OCI-M2 (cell line): ENCODE data around the gene PHLPP1.
"Not testable (repeated sequence)": the region's sequence is repeated elsewhere in the genome, so short reads cannot be mapped to it uniquely, and the experiment has no call there.

ENCODE experiments used
- DNase-seq: peaks from one replicate; lab custom pipeline; 2025; ENCODE audit not compliant: unreplicated experiment; lab: John Stamatoyannopoulos, UW

PHLPP1 gene

DNA sequence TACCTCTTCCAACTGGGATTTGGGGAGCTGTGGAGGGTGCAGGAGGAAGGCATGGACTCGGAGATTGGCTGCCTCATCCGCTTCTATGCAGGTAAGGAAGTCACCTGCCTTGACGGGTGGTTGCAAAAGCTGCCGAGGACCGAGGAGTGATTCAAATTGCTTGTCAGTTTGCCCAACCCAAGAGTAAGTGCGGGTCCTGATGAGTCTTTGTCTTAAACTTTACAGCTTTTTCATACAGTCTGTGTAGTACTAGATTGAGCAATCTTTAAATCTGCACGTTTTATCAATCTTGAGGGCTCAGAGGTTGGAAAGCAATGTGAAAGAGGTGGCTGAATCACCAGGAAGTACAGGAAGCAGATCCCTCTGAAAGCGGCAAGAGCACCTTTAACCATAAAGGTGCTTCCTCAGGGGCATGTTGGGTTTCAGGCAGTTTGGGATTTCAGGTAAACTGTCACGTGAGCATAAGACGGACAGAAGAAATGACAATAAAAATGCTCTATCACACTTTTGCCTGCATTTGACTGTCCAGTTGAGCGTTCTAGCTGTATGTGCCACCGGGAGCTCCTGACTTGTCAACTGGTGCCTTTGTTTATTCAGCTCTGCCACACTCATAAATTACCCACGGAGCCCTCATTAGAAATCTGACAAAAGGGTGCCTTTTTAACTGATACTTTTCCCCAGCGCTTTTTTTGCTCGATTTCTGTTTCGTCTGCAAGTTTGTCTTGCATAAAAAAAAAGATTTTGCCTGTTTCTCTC lies 2.0 kb downstream of the PHLPP1 start:
- DNase-seq, result no peak

DNA sequence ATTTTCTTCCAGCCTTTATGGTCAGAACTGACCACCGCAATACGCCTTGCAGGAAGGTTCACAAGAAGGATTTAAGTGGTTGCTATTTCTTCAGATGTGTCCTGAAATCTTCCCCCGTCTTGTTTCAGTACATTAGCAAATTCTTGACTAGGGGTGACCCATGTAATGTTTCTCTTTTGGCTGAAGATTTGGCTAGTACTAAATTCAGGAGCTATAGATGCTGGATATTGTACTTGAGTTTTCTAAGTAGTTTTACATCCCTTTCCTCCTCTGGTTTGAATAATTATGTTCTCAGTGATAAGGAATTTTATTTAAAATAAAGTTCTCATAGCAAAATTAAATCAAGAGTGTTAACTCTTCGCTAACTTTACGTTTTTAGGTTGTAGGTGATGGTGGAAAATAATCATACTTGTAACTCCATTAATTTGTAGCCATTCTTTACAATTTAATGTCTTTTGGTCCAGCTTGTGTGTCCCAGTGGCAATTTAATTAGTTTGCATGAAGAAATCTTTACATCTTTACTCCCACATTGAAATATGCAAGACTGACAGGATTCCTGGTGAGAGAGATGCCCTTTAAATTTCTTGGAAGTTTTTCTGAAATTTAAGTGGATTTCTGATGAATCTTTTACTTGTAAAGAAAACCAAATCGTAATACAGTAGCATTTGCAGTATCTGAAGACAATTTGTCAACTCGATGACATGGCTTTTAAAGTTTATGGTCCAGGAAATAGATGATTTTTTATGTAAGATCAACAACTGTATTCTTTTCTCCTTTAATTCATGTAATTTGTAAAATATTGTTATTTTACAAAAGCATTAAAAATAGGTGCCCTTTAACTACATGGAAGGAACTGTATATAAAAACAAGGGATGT lies 2.8 kb downstream of the PHLPP1 start:
- DNase-seq, result no peak

DNA sequence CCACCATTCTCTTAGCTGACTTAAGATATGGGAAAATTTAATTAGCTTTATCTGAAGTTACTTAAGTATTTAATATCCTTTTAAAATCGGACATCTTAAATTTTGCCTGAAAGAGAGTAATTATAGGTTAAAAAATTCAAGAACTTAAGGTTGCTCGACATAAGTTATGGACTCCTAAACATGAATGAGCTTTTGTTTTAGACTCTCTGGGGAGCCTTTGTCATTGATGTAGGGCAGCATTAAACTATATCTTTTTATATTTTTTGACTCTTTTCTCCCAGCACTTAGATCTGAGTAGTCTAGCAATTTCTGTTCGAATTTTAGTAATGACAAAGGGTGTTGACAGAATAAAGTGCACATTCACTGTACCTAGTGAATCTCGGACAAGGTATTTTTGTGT lies 4.7 kb downstream of the PHLPP1 start:
- no peak for DNase-seq

DNA sequence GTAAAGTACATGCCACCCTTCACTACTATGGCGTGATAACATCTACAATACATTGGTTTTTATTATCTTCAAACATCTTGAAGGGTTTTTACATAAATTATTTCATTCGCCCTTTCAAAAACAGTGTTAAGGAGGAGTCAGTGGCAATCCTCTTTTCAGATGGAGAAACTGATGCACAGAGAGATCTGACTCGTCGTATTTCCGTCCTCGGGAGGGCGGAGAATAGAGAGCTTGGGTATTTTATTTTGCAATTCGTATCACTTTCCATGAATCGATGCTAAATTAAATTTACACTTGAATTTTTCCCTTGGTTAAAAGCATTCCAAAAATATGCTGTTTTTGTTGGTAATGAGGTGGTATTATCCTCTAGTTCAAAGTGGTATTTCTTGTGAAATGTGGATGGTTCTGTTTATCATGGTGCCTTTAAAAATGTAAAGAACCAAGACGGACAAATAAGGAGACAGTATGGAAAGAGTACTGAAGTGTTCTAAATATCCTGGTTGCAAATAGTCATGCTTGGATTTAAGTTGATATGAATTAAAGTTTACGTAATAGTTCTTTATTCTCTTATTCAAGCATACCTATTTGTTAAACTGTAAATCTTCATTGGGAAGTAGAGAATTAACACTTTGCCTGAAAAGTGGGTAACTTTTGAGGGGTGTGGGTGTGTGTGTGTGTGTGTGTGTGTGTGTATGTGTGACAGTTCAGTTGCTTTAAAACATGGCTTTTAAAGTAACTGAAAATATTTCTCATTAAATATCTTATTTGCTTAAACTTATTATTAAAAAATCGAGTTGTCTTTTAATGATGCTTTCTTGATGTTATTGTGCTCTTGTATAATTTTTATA lies 5.6 kb downstream of the PHLPP1 start:
- no peak for DNase-seq

DNA sequence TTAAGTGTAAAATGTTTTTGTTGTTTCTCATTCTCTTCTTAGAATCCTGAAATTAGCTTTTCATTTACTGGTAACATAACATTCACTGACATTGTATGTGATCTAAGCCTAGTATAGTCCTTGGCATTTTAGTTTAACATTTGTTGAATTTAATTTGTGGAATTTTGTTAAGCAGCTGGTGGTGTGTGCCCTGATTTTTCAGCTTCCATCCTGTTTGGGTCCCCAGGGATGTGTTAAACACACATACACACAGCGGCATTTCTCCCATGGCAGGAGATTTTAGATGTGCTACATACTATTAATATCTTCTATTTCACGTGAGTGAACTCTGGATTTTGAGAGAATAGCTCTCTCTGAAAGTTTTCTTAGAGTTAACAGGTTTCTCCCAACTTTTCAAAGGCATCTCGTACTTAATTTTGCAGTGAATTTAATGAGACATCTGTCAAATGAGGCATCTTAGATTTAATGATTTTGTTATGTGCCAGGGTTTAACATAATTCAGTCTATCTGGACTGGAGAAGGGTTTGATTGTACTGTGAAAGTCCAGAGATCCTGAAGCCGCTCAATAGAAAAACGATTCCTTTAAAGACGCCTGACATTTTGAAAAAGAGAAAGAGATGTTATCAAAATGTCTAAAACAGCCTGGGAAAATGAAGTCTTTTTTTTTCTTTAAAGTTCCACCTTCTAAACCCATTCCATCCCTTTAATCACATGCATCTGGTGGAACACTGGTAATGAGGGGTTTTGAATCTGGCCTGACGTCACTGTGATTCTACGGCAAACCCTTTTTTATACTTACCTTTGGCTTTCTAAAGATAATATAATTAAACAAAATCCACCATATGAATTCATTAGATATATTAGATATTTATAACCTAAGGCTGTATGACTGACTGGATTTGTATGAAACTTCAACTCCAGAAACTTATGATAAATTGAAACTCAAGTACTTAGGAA lies 6.8 kb downstream of the PHLPP1 start:
- DNase-seq, result no peak

DNA sequence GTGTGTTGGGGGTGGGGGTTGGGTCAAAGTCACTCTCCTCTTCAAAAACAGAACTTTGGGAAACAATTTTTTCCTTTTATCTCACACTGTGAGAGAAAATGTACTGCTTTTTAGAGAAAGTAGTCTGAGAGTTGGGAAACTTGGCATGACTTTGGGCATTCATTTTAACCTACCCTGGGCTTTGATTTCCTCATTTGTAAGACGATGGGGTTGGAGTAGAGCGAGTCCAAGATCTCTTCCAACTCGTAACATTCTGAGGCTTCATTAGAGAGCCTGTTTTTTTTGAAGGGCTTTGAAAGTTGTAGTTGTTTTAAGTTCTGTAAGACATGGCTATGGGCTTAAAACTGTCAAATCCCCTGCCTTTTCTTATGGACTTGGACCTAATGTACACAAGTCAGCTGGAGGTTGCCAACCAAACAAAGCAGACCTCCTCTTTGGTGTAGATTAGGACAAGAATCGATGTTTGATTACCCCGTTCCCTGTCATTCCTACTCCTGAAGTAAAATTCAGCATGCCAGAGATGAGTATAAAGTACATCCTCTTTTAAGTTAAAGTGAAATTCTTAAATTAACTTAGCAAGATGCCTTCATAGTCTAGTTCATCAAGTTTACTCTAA lies 8.4 kb downstream of the PHLPP1 start:
- DNase-seq, result no peak

DNA sequence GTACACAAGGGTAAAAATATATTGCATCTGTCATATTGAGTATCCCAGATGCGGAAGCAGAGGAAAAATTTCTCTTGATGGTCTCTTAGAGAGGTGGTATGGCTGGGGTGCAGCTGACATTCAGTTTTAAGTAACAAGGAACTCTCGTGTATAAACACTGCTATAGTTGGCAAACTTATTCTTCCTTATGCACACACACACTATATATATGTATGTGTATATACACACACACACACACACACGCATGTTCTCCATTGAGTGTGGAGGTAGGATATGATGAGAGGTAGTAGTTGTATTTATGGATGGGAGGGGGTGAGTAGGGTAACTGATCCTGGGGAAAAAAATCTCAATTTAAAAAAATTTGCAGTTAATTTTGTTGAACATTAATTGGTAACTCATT lies 10.6 kb downstream of the PHLPP1 start:
- no peak for DNase-seq

DNA sequence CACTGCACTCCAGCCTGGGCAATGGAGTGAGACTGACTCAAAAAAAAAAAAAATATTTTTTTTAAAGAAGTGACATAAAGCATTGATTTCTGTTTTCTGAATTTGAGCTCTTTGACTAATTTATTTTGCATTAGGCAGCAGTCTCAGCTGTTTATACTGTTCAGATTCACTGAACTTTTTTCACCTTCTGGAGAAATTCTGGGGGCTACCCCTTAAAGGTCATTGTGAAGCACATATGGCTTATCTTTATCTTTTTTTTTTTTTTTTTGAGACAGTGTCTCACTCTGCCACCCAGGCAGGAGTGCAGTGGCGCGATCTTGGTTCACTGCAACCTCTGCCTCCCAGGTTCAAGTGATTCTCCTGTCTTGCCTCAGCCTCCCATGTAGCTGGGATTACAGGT lies 12.9 kb downstream of the PHLPP1 start:
- DNase-seq, result no peak

DNA sequence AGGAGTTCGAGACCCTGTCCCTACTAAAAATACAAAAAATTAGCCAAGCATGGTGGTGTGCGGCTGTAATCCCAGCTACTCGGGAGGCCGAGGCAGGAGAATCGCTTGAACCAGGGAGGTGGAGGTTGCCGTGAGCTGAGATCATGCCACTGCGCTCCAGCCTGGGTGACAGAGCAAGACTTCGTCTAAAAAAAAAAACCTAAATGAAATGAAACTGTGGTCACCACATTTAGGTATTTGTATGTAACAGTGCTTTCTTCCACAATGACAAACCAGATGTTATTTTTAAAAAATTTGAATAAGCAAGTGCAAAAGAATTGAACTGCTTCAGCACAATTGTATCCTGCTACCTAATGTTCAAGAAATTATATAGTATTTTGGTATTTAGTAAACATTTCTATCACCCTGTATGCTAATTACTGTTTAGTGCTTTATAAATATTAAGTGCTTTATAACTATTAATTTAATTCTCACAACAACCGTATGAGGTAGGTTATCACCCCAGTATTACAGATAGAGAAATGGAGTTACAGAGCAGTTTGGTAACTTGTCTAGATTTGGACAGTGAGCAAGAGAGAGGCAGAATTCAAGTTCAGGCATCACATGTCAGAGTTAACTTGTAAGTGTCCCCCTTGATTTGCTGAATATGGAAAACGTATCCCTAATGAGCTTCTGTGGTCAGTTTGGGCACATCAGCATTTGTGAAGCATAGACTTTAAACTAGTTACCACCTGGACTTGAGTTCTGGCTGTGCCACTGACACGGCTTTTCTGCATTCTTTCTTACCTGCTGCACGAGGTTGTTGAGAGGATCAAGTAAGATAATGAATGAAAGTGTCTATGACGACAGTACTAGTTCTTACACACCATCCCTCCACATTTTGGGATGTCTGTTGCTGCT lies 14.4 kb downstream of the PHLPP1 start:
- no peak for DNase-seq

DNA sequence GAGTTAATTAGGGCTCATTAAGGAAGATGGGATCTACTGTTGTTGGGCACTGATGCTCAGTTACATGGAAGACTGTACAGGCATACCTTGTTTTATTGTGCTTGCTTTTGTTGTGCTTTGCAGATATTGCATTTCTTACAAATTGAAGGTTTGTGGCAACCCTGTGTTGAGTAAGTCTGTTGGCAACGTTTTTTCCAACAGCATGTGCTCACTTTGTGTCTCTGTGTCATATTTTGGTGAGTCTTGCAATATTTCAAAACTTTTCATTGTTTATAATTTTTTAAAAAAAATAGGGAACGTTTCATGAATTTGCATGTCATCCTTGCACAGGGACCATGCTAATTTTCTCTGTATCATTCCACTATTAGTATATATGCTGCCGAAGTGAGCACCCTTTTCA lies 15.6 kb downstream of the PHLPP1 start:
- no peak for DNase-seq

DNA sequence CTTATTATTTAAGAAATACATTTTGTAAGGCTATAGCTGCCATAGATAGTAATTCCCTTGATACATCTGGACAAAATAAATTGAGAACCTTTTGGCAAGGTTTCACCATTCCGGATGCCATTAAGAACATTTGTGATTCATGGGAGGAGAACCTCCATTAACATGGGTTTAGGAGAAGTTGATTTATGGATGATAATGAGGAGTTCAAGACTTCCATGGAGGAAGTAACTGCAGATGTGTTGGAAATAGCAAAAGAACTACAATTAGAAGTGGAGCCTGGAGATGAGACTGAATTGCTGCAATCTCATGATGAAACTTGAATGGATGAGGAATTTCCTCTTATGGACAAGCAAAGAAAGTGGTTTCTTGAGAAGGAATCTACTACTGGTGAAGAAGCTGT lies 17.3 kb downstream of the PHLPP1 start:
- no peak for DNase-seq

DNA sequence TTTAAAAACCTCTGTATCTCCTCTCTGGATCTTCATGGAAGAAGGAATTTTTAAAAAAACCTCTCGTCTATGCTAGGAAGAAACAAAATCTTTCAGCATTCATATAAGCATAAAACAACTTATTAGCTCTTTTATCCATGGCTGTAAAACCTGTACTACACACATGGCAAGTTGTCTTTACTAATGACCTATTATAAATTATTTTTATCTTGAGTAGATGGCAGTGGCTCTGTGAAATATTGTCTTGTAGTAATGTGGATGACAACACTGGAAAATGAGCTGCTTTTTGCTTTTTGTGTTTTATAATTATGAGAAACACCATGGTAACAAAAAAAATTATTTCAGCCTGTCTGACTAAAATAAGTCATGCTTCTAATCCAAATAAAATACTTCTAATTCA lies 18.9 kb downstream of the PHLPP1 start:
- DNase-seq, result no peak

DNA sequence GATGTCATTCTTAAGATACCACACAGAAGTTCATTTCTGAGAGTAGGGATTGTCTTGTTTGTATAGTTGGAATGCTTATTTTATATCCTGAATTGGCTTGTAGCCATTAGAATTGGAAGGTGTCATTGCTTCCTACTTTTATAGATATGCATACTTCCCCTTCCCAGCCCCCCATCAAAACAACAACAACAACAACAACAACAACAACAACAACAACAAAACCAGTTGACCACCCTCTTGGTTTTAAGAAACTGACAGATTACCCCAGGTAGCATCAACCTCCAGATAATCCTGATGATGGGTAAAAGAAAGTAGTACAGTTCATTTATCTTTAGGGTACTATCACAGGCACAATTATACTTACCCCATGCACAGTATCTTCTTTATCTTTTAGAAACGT lies 20.0 kb downstream of the PHLPP1 start:
- DNase-seq, result no peak

DNA sequence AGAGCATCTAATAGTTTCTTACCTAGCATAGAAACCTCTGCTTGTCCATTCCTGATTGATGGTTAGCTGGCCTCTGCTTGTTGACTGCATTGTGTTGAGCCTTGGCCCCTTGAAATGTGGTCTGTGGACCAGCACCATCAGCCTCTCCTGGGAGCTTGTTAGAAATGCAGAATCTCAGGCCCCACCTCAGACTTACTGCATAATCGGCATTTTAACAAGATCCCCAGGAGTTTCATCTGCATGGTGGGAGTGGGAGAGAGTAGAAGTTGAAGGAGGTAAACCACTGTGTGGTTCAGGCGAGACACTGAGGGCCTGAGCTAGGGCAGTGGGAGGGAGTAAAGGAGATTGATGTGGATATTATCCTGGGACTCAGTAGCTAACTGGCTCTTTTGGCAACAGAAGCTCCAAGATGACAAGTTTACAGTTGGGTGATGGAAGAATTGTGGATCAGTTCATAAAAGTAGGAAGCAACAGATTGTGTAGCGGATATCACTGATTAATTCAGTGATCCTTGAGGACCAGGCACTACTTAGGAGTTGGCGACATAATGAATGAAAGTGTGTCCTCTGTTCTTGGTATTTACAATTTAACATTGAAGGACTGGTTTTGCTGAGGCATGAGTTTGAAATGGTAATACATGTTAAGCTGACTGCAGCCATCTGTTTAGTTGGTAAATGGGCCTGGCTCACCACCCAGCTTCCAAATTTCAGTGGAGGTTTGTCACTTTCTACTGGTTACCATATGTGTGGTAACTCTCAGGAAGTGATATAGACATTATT lies 20.9 kb downstream of the PHLPP1 start:
- DNase-seq, result no peak

DNA sequence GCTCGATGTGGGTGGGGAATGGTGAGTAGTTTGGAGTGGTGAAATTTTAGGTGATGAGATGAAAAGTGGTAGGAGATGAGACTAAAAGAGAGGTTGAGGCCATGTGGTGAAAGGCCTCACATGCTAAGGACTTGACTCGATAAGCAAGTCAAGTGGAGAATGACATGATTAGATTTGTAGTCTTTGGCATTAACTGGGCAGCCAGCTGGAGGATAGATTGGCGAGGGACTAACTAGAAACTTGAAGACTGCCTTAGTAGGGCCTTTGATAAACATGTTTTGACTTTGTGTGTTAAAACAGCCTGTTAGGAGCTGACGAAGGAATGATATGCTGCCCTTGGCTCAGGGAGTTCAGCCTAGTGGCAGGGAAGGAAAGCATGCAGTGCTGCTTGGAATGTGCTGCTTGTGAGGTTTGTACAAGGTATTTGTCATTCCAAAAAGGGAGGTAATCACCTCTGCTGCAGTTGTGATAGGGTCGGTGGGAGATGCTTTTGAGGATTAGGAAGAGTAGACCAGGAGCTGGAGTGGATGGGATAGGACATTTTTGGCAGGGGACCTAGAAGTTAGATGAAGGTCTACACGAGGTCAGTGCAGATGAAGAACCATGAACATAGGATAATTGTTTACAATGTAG lies 22.0 kb downstream of the PHLPP1 start:
- no peak for DNase-seq

DNA sequence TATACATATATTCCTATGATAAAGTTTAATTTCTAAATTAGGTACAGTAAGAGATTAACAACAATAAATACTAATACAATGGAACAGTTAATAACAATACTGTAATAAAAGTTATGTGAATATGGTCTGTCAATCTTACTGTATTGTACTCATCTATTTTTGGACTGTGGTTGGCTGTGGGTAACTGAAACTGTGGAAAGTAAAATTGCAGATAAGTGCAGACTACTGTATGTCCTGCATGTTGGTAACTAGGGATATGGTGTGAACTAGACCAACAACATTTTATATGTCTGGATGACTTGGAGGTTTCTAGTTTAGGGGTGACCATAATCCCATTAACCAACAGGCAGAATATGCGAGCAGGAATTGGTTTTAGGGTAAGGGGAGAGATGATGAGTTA lies 23.3 kb downstream of the PHLPP1 start:
- no peak for DNase-seq

DNA sequence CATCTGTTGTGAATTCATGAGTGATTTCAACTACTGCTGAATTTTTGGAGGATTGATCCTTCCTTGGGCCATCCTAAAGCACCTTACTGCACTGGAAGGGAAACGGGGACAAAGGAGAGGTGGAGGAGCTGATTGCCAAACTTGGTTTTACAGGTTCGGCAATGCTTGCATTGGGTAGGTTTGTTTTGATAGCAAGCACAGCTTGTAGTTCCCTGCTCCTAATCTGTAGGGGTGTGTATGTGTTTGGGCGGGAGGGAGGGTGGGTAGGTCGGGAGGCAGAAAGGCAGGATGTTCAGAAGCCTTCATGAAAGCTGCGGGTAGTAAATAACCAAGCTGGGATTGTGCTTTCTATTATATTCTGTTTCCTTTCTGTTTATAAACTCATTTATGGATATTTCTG lies 24.6 kb downstream of the PHLPP1 start:
- DNase-seq, result no peak

DNA sequence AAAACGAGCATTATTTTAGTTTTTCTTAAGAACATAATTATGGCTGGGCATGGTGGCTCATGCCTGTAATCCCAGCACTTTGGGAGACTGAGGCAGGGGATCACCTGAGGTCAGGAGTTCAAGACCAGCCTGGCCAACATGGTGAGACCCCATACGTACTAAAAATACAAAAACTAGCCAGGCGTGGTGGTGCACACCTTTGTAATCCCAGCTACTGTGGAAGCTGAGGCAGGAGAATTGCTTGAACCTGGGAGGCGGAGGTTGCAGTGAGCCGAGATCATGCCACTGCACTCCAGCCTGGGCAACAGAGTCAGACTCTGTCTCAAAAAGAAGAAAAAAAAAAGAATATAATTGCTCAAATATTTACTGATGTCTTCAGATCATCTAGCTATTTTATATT lies 25.3 kb downstream of the PHLPP1 start:
- DNase-seq, result not testable (repeated sequence)
